GM18517 (cell line): Measurements from ENCODE around the gene HMGN4.
A peak's percentile ranks its signal among the peaks of the same experiment; 100 is the strongest.
"Not testable (repeated sequence)": the region's sequence is repeated elsewhere in the genome, so short reads cannot be mapped to it uniquely, and the experiment has no call there.

Source experiments
- ATAC-seq: cut with Tn5 transposase; IDR thresholded peaks from one replicate; pipeline ENCODE4 v1.9.1; 2021; ENCODE audit warnings: mild to moderate bottlenecking, moderate library complexity; ENCODE audit not compliant: unreplicated experiment

Gene HMGN4

GRCh38 chr6:26522486-26523228 is 15.5 kb upstream of the HMGN4 start:
- ATAC-seq = not testable (repeated sequence)

DNA sequence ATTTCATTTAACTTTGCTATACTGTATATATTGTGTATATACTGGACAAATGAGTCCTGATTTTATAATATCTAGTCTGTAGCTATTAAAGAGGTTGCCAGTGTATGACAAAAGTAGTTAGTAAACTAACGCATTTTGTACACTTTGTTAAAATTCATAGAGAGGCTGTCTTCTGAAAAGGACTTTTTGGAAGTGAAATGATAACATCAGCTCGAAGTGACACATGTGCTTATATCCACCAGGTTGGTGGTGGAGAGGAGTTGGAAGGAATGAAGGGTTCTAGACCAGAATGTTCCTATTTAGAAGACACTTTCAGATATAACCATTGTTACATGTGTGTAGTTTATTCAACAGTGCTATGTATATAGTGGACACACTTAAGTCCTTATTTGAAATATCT is 13.9 kb upstream of the HMGN4 start:
- not testable (repeated sequence) for ATAC-seq

- no peak for ATAC-seq
These were observed 13.3 kb upstream of the HMGN4 start for GRCh38 chr6:26524722-26525370.

DNA sequence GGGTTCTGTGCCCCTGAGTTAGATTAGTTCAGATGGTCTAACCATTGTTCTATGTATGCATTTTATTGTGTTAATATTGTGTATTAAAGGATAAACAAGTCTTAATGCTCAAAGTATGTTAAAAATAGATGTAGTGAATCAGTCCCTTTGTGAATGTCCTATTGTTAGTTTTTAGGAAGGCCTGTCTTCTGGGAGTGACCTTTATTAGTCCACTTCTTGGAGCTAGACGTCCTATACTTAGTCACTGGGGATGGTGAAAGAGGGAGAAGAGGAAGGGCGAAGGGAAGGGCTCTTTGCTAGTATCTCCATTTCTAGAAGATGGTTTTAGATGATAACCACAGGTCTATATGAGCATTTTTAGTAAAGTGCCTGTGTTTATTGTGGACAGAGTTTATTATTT is 12.3 kb upstream of the HMGN4 start:
- no peak for ATAC-seq

DNA sequence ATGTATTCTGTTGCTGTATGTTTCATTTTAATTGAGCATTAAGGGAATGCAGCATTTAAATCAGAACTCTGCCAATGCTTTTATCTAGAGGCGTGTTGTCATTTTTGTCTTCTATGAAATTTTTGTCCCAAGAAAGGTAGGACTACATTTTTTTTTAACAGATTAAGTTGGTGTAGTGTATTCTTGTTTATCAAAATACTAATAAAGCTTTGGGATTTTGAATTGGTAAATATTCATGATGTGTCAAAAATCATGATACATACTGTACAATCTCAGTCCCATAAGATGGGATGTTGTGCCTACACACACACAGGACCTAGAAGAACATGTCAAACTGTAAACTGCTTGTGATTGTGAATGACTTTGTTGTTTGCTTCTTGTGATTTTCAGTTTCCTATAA is 11.2 kb upstream of the HMGN4 start:
- no peak for ATAC-seq

GRCh38 chr6:26530203-26530602 is 8.0 kb upstream of the HMGN4 start:
- ATAC-seq = no peak

DNA sequence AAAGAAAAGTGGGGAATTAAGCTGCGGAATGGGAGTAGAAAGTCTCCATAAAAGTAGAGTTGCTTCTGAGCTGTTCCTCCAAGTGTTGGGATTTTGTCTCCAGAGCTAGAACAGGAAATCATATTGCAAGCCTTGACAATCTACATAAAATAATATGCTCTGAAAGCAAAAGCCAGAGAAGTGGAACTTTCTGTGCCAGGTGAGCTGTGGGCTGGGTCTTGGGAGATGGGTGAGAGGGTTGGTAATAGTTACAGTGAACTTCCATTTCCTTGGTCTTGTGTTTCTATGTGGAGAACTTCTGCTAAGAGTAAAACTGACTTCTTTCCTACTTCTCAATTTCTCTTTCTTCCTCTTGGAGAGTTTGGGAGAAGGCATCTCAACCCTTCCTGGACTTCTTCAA is 6.3 kb upstream of the HMGN4 start:
- no peak for ATAC-seq

DNA sequence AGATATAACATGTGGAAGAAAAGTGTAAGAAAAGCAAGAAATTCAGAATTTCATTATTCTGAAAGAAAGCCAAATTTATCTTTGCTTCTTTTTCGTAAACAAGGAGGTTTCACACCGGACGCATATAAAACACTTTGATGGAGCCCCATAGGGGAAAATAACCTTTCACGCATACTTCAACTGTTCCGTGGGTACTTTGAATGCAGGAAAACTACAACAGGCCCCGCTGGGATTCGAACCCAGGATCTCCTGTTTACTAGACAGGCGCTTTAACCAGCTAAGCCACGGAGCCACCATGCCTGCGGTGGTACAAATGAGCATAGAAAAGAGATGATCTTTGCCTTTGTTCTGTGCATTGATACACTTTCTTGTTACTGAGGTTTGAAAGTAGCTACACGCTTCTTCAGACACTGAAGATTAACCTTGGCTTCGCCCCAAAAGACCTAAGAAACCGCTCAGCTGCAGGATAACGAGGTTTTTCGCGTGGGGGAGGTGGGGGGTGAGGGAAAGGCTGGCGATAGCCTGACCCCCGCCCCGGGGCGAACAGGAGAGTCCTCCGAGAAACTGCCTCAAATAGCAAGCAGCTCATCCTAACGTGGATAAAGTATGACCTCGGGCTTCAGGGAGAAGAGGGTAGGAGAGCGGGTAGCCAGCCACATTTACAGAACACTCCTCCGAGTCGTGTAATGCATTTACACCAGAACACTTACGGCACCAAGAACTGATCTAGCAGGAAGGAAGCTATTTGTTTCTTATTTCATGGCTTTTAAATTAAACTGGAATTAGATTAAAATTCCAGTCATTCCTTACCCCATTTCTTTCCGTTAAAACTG is 5.3 kb upstream of the HMGN4 start:
- ATAC-seq = peak; percentile 30

- no peak for ATAC-seq
These were observed 4.6 kb upstream of the HMGN4 start for GRCh38 chr6:26533532-26533931.

GRCh38 chr6:26534681-26535465 is 3.3 kb upstream of the HMGN4 start:
- no peak for ATAC-seq

DNA sequence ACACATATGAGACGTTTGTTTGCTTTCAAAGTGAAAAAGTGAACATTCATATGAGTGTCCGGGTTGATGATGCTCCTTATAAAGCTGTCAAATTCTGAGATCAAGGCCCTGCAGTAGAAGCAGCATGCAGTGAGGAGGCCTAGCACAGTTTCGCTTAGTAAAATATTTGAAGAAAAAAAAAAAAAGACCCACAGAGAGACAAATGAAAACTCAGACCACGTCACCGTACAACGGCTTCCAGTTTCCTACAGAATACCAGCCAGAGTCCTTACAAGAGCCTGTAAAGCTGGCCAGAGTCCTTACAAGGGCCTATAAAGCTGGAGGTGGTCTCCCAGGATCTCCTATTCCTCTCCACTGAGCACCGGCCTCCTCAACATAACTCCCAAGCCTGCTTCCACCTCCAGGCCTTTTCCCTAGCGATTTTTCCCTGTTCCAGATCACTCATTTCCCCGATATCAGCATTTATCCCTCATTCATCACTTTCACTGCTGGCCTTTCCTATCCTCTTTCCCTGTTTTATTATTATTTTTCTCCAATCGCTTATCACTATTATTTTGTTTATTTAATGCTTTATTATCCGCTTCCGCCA is 1.5 kb upstream of the HMGN4 start:
- ATAC-seq = no peak

DNA sequence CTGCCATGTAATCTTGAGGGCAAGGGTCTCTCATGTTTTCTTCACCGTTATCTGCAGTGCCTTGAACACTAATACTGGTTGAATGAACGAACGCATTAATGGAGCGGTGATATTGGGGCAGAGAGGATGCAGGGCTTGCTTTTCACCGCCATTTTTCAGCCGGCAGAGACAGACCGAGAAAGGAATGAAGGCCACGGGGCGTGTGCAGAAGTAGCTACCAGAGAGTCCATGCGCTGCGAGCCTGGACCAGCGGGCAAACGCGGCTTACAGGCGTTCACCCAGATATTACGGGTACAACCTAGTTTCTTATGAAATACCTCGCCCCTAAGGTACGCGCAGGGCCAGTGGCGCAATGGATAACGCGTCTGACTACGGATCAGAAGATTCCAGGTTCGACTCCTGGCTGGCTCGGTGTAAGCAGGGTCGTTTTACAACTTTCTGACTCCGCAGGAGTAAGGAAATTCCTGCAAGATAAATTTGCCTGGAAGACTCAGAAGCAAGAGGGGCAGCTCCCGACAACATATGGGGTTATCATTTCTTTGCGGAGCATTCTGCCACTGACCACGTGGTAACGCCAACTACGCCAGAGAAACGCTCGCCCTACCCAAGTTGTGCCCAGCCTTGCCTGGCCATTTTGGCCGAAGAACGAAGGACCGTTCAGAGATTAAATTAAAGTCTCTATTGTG is 863 bp upstream of the HMGN4 start:
- peak; percentile 48 for ATAC-seq

- ATAC-seq = no peak
These were observed 371 bp downstream of the HMGN4 start for GRCh38 chr6:26538572-26538902.

- no peak for ATAC-seq
These were observed 977 bp downstream of the HMGN4 start for GRCh38 chr6:26539071-26539615.

DNA sequence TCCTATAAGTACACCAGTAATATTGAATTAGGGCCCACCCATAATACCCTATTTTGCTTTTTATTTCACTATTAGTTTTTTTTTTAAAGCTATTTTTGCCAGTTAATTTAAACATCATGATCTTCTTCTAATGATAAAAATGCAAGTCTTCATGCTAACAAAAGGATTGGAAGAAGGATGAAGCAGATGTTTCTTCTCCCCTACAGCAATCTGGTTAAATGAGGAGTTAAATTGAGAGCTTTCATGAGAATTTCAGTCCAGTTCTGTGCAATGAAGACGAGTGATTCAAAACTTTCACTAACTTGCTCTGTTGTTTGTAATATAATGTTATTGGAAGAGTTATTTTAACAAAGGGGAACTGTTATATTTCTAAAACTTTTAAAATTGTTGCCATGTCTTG is 3.4 kb downstream of the HMGN4 start:
- no peak for ATAC-seq

DNA sequence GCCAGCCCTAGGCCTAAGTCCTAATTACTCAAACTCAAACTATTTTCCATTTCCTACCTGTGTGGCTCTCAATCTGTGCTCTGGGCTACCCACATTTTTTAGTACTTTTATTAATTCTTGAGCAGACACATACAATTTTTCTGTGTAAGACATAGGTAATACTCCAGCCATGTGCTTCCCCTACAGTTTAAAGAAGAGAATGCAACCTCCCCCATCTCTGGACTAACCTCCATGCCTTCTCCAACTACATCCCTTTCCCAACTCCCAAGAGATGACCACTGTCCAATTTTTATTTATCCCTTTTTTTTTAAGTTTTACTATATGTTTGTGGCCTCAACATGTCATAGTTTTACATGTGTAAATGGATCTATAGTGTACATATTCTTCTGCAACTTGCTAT is 5.8 kb downstream of the HMGN4 start:
- ATAC-seq = no peak

DNA sequence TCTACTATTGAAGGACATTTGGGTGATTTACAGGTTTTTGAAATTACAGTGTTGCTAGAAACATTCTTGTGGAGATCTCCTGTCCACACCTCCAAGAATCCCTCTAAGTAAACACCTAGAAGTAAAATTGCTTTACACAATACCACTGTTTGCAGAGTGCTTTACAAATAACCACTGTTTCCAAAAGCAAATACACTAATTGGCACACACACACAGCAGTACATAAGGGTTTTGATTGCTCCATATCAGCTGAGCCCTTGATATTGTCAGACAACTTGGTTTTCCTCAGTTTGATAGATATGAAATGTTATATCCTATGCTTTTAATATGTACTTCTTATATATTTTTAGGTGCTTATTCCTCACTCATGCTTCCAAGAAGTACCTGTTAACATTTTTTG is 6.3 kb downstream of the HMGN4 start:
- ATAC-seq = no peak

DNA sequence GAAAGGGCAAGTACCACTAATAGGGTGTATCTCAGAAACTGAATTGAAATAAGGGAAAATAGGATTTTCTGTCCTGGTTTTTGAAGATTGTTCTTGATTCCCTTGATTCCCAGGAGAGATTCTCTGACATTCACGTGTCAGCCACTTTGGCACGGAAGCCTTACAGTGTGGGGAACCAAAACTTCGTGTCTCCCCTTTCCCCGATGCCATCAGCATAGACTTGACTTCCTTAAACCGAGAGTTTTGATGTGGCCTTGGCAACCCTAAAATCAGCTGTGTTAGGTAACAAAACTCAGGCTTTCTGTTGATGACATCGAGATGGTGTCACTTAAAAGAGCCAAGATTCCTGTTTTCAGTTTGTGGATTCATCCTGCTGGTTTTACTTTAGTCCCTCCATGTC is 7.5 kb downstream of the HMGN4 start:
- no peak for ATAC-seq

- not testable (repeated sequence) for ATAC-seq
These were observed 9.2 kb downstream of the HMGN4 start for GRCh38 chr6:26547363-26547762.
